ENCODE results near the gene RNF41. TPM values are rescaled to one million over a fixed set of nuclear protein-coding genes. Genes with fewer than 3 reads are reported as not detected.
"Not testable (repeated sequence)": the region's sequence is repeated elsewhere in the genome, so short reads cannot be mapped to it uniquely, and the experiment has no call there.

Gene RNF41
- total RNA-seq, 1 donor from 2014 or later: 79.6 TPM

GRCh38 chr12:56204275-56204674 is 17.4 kb downstream of the RNF41 start:
- no peak for DNase-seq (ENCODE audit: extremely low spot score in 2 of 2)
- H3K27ac ChIP-seq: no peak overlapping the region
- TF ChIP-seq POLR2A (IDR thresholded peaks at IDR 0.05) (no peak), POLR2AphosphoS5 (IDR thresholded peaks at IDR 0.05; ENCODE audit: insufficient read depth in 1 of 2, low read depth in 1 of 2) (no peak), CTCF (IDR thresholded peaks at IDR 0.05) (no peak)
- intact Hi-C loops (cut with DNase I): no loop called here
- no peaks in the 10 kb centered on the region for H3K27me3 ChIP-seq
- no peaks in the 10 kb centered on the region for H3K9me3 ChIP-seq
- H3K4me3 ChIP-seq: no peak overlapping the region
- H3K36me3 ChIP-seq: peaks cover 0 to 40% of the 10 kb centered on the region in 2 donors
- H3K4me1 ChIP-seq: no peaks in the 10 kb centered on the region

DNA sequence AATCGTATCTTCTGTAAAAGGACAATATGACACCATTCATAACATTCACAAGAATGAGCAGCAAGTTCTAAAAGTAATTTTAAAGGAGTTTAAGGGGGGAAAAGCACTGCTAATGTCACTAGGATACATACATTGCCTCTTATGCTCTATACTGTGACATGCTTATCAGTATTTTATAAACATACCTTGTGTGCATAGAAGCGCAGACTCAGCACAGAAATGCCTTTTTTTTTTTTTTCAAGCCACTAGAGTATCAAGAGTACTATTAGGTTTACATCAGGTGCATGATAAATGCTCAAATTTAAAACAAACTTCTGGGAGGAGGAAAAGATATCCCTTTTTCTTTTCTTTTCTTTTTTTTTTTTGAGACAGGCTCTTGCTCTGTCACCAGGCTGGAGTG is 18.9 kb downstream of the RNF41 start:
- no peak for TF ChIP-seq POLR2AphosphoS5 (IDR thresholded peaks at IDR 0.05; ENCODE audit: insufficient read depth in 1 of 2, low read depth in 1 of 2)
- no peak for TF ChIP-seq CTCF (IDR thresholded peaks at IDR 0.05)
- no peak for TF ChIP-seq POLR2A (IDR thresholded peaks at IDR 0.05)
- peaks cover 0 to 25% of the 10 kb centered on the region in 2 donors for H3K36me3 ChIP-seq
- H3K9me3 ChIP-seq: no peaks in the 10 kb centered on the region
- no peaks in the 10 kb centered on the region for H3K4me1 ChIP-seq
- H3K27ac ChIP-seq: no peak overlapping the region
- no peaks in the 10 kb centered on the region for H3K27me3 ChIP-seq
- DNase-seq (ENCODE audit: extremely low spot score in 2 of 2): no peak
- no peak overlapping the region for H3K4me3 ChIP-seq
- intact Hi-C loops (cut with DNase I): no loop called here

- intact Hi-C loops (cut with DNase I): no loop called here
- DNase-seq (ENCODE audit: extremely low spot score in 2 of 2): no peak
- Histone ChIP-seq H3K27ac (no peak overlapping the region), H3K4me3 (no peak overlapping the region), H3K36me3 (peaks cover 0 to 21% of the 10 kb centered on the region in 2 donors), H3K9me3 (no peaks in the 10 kb centered on the region), H3K4me1 (no peaks in the 10 kb centered on the region), H3K27me3 (no peaks in the 10 kb centered on the region)
- TF ChIP-seq CTCF (IDR thresholded peaks at IDR 0.05): no peak
- TF ChIP-seq POLR2A (IDR thresholded peaks at IDR 0.05): no peak
- no peak for TF ChIP-seq POLR2AphosphoS5 (IDR thresholded peaks at IDR 0.05; ENCODE audit: insufficient read depth in 1 of 2, low read depth in 1 of 2)
These were observed 19.4 kb downstream of the RNF41 start for GRCh38 chr12:56202366-56202765.

DNA sequence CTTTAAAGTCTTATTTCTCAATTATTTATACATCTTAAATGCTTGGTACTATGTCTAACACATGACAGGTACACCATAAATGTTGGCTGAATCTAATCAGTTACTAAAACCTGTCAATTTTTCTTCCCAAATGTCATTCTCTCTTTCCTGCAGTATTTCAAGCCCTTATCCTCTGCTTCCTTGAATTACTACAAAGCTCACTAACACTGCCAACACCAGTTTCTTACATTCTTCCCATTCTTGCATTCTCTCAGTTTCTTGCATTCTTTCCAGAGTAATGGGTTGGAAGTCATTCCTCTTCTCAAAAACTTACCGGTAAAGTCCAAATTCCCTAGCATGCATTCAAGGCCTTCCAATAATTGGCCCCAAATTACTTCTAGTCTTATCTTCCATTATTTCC is 22.9 kb downstream of the RNF41 start:
- Histone ChIP-seq H3K27me3 (no peaks in the 10 kb centered on the region), H3K36me3 (no peaks in the 10 kb centered on the region), H3K9me3 (no peaks in the 10 kb centered on the region), H3K4me3 (no peak overlapping the region), H3K27ac (no peak overlapping the region), H3K4me1 (no peaks in the 10 kb centered on the region)
- intact Hi-C loops (cut with DNase I): no loop called here
- no peak for TF ChIP-seq POLR2AphosphoS5 (IDR thresholded peaks at IDR 0.05; ENCODE audit: insufficient read depth in 1 of 2, low read depth in 1 of 2)
- TF ChIP-seq CTCF (IDR thresholded peaks at IDR 0.05): no peak
- no peak for TF ChIP-seq POLR2A (IDR thresholded peaks at IDR 0.05)
- DNase-seq (ENCODE audit: extremely low spot score in 2 of 2): no peak

DNA sequence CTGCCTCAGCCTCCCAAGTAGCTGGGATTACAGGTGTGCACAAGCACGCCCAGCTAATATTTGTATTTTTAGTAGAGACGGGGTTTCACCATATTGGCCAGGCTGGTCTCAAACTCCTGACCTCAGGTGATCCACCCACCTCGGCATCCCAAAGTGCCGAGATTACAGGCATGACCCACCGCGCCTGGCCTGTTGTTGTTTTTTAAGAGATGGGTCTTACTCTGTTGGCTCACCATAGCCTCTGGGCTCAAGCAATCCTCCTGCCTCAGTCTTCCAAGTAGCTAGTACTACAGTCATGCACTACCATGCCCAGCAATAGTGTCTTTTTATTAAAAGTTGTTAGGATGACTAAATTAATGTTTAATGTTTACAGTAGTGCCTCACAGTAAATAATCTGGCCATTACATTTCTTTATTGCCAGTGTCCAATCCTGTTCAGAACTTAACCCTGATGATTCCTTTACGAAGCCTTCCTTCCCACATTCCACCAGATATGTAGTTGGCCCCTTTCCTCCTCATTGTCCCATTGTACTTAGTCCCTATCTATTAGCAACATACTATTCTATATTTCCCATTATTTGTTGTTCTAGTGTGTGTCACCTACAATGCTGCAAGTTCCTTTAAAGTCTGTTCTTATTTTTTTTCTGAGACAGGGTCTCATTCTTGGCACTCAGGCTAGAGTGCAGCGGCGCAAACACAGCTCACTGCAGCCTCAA is 23.6 kb downstream of the RNF41 start:
- intact Hi-C loops (cut with DNase I): no loop called here
- no peaks in the 10 kb centered on the region for H3K36me3 ChIP-seq
- H3K4me3 ChIP-seq: no peak overlapping the region
- H3K9me3 ChIP-seq: no peaks in the 10 kb centered on the region
- no peaks in the 10 kb centered on the region for H3K27me3 ChIP-seq
- H3K27ac ChIP-seq: no peak overlapping the region
- DNase-seq (ENCODE audit: extremely low spot score in 2 of 2): no peak
- TF ChIP-seq POLR2AphosphoS5 (IDR thresholded peaks at IDR 0.05; ENCODE audit: insufficient read depth in 1 of 2, low read depth in 1 of 2) (no peak), CTCF (IDR thresholded peaks at IDR 0.05) (no peak), POLR2A (IDR thresholded peaks at IDR 0.05) (no peak)
- no peaks in the 10 kb centered on the region for H3K4me1 ChIP-seq

GRCh38 chr12:56196818-56197550 is 24.7 kb downstream of the RNF41 start:
- H3K4me3 ChIP-seq; H3K27me3 ChIP-seq; H3K27ac ChIP-seq; H3K4me1 ChIP-seq; DNase-seq (ENCODE audit: extremely low spot score in 2 of 2); H3K36me3 ChIP-seq; H3K9me3 ChIP-seq; intact Hi-C loops (cut with DNase I): not testable (repeated sequence)

Measured in vagina (tissue), 2 donors.